Esophagus squamous epithelium (tissue), 5 donors: Measurements from ENCODE around the gene ZNF346. TPM values are rescaled to one million over a fixed set of nuclear protein-coding genes. Genes with fewer than 3 reads are reported as not detected.

Source experiments
- DNase-seq: peaks from one replicate; lab custom pipeline; 2025; lab: John Stamatoyannopoulos, UW
- H3K27ac ChIP-seq, 4 donors: fragments of 200-600 bp; sonication (generic); one replicate each; pipeline ENCODE4 v1.5.1; 2016 to 2019; ENCODE audit warnings: mild to moderate bottlenecking in 1 of 4
- H3K27me3 ChIP-seq, 4 donors: fragments of 200-600 bp; sonication (generic); 1 replicate in 3 of 4; 2 replicates in 1 of 4; pipeline versions ENCODE4 v1.5.1 to v1.6.0; 2017 to 2021; ENCODE audit warnings: antibody characterized with exemption in 1 of 4
- H3K36me3 ChIP-seq, 3 donors: fragments of 200-600 bp; sonication (generic); one replicate each; pipeline ENCODE4 v1.5.1; 2016 to 2019
- H3K4me1 ChIP-seq, 3 donors: fragments of 200-600 bp; sonication (generic); one replicate each; pipeline ENCODE4 v1.5.1; 2017 to 2019
- H3K4me3 ChIP-seq, 4 donors: fragments of 200-600 bp; sonication (generic); 1 replicate in 3 of 4; 2 replicates in 1 of 4; pipeline ENCODE4 v1.5.1; 2016 to 2019; ENCODE audit warnings: mild to moderate bottlenecking in 2 of 4, moderate library complexity in 1 of 4
- H3K9me3 ChIP-seq, 3 donors: fragments of 200-600 bp; sonication (generic); one replicate each; pipeline ENCODE4 v1.5.1; 2016 to 2019
- POLR2A ChIP-seq, 4 donors: fragments of 450-650 bp; IDR thresholded peaks; one replicate each; pipeline ENCODE4 v1.6.1; 2017; ENCODE audit warnings: antibody characterized with exemption in 4 of 4, mild to moderate bottlenecking in 4 of 4, moderate library complexity in 3 of 4
- WGBS, 2 donors: methylation state at CpG; one replicate each; pipeline ENCODE4 v1.1.5; 2018; 5-methylcytosine and 5-hydroxymethylcytosine counted together
- intact Hi-C: fragments of 100-400 bp; cut with DNase I; formaldehyde crosslinking; loops from one replicate; pipeline ENCODE4 v1.15.0; 2022
- total RNA-seq, 4 donors: library from RNA; depleted of rRNA; stranded (reverse); fragments of >200 nt; gene quantifications; one replicate each; pipeline ENCODE4 v1.1.0, GENCODE V29; 2016
- TF ChIP-seq, protein P1 (sequence below), 6 experiments: fragments of 450-650 bp in 4 of 6; fragments of 200-600 bp in 2 of 6; sonication (generic) in 2 of 6; IDR thresholded peaks; one replicate each; pipeline ENCODE4 v1.5.1; 2016 to 2019; ENCODE audit warnings: antibody characterized with exemption in 6 of 6, mild to moderate bottlenecking in 4 of 6, moderate library complexity in 4 of 6
- donor health status: DM: yes; HTN: yes; CAD: no.

The ZNF346 gene
- total RNA-seq, 4 donors from 2014 or later, result 11.4 to 17.0 (median 13.3) TPM

DNA sequence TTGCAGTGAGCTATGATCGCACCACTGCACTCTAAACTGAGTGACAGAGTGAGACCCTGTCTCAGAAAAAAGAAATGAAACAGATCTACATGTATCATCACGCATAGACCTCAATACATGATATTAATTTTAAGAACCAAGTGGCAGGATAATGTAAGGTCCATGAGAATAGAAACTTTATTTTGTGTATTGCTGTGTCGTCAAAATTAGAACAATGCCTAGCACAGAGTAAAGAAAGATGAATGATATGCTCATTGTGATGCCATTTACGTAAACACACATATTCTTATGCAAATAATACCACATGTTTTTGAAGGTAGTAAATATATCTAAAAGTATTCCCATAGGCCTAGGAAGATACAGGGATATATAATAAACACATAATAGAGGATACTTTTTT, 12.3 kb upstream of the ZNF346 start:
- intact Hi-C loops, result no loop called here
- Histone ChIP-seq H3K36me3 (no peaks in the 10 kb centered on the region), H3K4me3 (no peak overlapping the region), H3K27me3 (no peaks in the 10 kb centered on the region), H3K4me1 (peaks cover 3 to 18% (median 5%) of the 10 kb centered on the region in 3 donors), H3K9me3 (no peaks in the 10 kb centered on the region), H3K27ac (no peak overlapping the region)
- TF ChIP-seq, protein P1, sequence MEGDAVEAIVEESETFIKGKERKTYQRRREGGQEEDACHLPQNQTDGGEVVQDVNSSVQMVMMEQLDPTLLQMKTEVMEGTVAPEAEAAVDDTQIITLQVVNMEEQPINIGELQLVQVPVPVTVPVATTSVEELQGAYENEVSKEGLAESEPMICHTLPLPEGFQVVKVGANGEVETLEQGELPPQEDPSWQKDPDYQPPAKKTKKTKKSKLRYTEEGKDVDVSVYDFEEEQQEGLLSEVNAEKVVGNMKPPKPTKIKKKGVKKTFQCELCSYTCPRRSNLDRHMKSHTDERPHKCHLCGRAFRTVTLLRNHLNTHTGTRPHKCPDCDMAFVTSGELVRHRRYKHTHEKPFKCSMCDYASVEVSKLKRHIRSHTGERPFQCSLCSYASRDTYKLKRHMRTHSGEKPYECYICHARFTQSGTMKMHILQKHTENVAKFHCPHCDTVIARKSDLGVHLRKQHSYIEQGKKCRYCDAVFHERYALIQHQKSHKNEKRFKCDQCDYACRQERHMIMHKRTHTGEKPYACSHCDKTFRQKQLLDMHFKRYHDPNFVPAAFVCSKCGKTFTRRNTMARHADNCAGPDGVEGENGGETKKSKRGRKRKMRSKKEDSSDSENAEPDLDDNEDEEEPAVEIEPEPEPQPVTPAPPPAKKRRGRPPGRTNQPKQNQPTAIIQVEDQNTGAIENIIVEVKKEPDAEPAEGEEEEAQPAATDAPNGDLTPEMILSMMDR (IDR thresholded peaks at IDR 0.05), result no peak
- TF ChIP-seq POLR2A (IDR thresholded peaks at IDR 0.05), result no peak
- WGBS, 2 donors, result 94 to 95% methylated on average over 4 of the region's 4 CpGs
- DNase-seq, result no peak

DNA sequence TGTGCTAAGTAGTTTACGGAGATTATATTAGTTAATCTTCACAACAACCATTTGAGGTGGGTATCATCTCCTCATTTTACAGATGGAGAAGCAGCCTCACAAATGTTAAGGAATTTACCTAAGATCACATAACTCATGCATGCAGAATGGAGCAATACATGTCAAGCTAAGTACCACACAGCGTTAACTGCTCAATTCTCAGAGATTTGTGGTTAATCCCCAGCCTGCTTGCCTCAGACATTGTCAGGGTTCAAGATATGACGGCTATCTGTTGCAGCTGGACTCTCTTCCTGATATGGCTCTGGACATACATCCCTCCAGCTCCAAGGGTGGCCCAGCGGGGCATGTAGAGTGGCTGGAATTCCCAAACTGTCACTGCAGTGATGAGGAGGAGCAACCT, 7.3 kb upstream of the ZNF346 start:
- H3K4me1 ChIP-seq, result peaks cover 0 to 5% (median 0%) of the 10 kb centered on the region in 3 donors
- no peak for TF ChIP-seq POLR2A (IDR thresholded peaks at IDR 0.05)
- TF ChIP-seq, protein P1 (IDR thresholded peaks at IDR 0.05), result no peak
- H3K4me3 ChIP-seq, result no peak overlapping the region
- no peak for DNase-seq
- no peaks in the 10 kb centered on the region for H3K9me3 ChIP-seq
- no peaks in the 10 kb centered on the region for H3K27me3 ChIP-seq
- H3K27ac ChIP-seq, result no peak overlapping the region
- intact Hi-C loops, result no loop called here
- 84 to 87% methylated on average over 3 to 4 of the region's 4 CpGs for WGBS, 2 donors
- no peaks in the 10 kb centered on the region for H3K36me3 ChIP-seq

DNA sequence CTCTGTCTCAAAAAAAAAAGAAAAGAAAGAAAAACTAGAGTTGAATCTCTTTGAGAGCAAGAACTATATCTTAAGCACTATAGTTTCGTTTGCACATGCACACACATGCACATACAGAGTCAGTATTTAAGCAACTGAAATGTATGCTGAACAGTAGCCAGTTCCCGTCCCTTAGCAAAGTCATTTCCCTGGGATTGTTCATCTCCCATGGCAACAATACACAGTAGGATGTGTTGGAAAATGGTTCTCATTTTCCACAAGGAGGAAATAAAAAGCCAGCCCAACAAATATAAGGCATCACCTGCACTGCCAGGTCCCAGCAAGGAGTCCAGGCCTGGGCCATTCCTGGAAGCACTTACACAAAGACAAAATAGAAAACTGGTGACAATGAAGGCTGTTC, 4.2 kb upstream of the ZNF346 start:
- Histone ChIP-seq H3K27me3 (no peaks in the 10 kb centered on the region), H3K9me3 (no peaks in the 10 kb centered on the region), H3K36me3 (no peaks in the 10 kb centered on the region), H3K27ac (no peak overlapping the region), H3K4me3 (no peak overlapping the region), H3K4me1 (peaks cover 6 to 21% (median 9%) of the 10 kb centered on the region in 3 donors)
- intact Hi-C loops, result no loop called here
- TF ChIP-seq, protein P1 (IDR thresholded peaks at IDR 0.05), result no peak
- no peak for TF ChIP-seq POLR2A (IDR thresholded peaks at IDR 0.05)
- no peak for DNase-seq
- WGBS, 2 donors, result 56 to 71% methylated on average over 2 of the region's 2 CpGs

DNA sequence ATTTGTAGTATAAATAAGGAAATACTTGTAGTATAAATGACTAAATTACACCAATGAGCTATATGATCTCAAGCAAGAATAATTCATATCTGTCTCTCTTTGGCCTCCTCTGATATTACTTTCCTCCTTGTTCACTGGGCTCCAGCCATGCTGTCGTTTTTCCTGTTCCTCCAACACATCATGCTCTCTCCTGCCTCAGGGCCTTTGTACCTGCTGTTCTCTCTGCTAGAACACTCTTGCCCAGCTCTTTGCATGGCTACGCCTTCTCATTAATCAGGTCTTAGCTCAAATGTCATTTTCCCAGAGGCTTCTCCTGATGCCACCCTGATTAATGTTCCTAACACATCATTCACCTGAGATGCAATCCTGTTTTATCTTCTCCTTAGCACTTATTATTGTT, 2.5 kb upstream of the ZNF346 start:
- TF ChIP-seq POLR2A (IDR thresholded peaks at IDR 0.05), result no peak
- Histone ChIP-seq H3K27ac (no peak overlapping the region), H3K36me3 (no peaks in the 10 kb centered on the region), H3K4me1 (peaks cover 13 to 34% (median 19%) of the 10 kb centered on the region in 3 donors), H3K4me3 (no peak overlapping the region), H3K9me3 (no peaks in the 10 kb centered on the region), H3K27me3 (no peaks in the 10 kb centered on the region)
- no peak for DNase-seq
- 60 to 71% methylated on average over 2 of the region's 2 CpGs for WGBS, 2 donors
- intact Hi-C loops, result no loop called here

DNA sequence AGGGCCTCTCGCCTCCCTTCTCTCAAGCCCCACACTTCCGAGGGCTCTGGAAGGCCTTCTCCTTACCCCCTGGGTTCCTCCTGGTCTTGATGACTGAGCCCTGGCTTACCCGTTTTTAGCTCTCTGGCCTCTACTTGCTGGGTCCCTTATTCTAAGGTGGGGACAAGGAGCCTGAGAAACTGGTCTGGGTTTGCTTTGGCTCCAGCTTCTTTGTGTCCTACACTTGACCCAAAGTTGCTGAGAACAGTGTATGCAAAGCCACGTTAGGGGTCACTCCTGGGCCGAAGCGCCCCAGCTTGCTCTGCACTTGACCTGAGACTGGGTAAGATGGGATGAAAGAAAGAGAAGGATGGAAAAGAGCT, 788 bp downstream of the ZNF346 start:
- Histone ChIP-seq H3K9me3 (no peaks in the 10 kb centered on the region), H3K4me3 (peak overlapping the region; percentile 65 to 94 (median 86)), H3K4me1 (peaks cover 13 to 39% (median 19%) of the 10 kb centered on the region in 3 donors), H3K27me3 (no peaks in the 10 kb centered on the region), H3K36me3 (peaks cover 0 to 6% (median 0%) of the 10 kb centered on the region in 3 donors), H3K27ac (peak overlapping the region; percentile 71 to 93 (median 88))
- intact Hi-C loops, result no loop called here
- TF ChIP-seq POLR2A (IDR thresholded peaks at IDR 0.05), result no peak
- TF ChIP-seq, protein P1 (IDR thresholded peaks at IDR 0.05), result no peak
- 17 to 23% methylated on average over 5 to 6 of the region's 6 CpGs for WGBS, 2 donors
- DNase-seq, result no peak

DNA sequence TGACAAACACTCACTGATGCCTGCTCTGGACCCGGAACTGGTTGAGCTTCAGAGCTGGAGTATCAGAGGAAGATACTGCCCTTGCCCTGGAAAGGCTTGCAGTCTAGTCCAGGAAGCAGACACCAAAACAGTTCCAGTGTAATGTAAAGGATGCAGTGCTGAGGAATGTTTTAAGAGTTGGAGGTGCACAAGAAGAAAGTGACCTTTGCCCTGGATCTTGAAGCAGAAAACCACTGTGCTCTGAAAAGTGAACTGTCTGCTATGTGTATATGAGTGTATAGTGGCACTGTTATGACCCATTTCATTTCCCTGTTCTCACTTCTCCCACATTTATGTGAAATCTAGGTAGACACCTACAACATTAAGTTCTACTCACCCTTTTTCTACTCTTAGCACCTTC, 2.1 kb downstream of the ZNF346 start:
- no peak overlapping the region for H3K27ac ChIP-seq
- no peaks in the 10 kb centered on the region for H3K27me3 ChIP-seq
- H3K4me1 ChIP-seq, result peaks cover 13 to 39% (median 19%) of the 10 kb centered on the region in 3 donors
- intact Hi-C loops, result no loop called here
- peaks cover 0 to 15% (median 0%) of the 10 kb centered on the region in 3 donors for H3K36me3 ChIP-seq
- H3K9me3 ChIP-seq, result no peaks in the 10 kb centered on the region
- H3K4me3 ChIP-seq, result no peak overlapping the region
- no peak for TF ChIP-seq POLR2A (IDR thresholded peaks at IDR 0.05)
- TF ChIP-seq, protein P1 (IDR thresholded peaks at IDR 0.05), result no peak
- DNase-seq, result no peak
- WGBS, 2 donors, result 90 to 100% methylated on average over 1 of the region's 1 CpG
